HG02763 (cell line): Measurements from ENCODE around the gene NOS3.
"Not testable (repeated sequence)": the region's sequence is repeated elsewhere in the genome, so short reads cannot be mapped to it uniquely, and the experiment has no call there.

Experiments used
- ATAC-seq: cut with Tn5 transposase; IDR thresholded peaks from one replicate; pipeline ENCODE4 v1.9.1; 2021; ENCODE audit warnings: mild to moderate bottlenecking, moderate library complexity; ENCODE audit not compliant: unreplicated experiment

The NOS3 gene

GRCh38 chr7:151032936-151033863, 42.4 kb downstream of the NOS3 start:
- no peak for ATAC-seq

- ATAC-seq: no peak
Measured at GRCh38 chr7:151033864-151034249, 43.0 kb downstream of the NOS3 start.

- no peak for ATAC-seq
Measured at GRCh38 chr7:151034312-151035025, 43.7 kb downstream of the NOS3 start.

- no peak for ATAC-seq
Measured at GRCh38 chr7:151035026-151035717, 44.4 kb downstream of the NOS3 start.

GRCh38 chr7:151035902-151036301, 45.1 kb downstream of the NOS3 start:
- ATAC-seq: no peak

GRCh38 chr7:151038951-151039849, 48.4 kb downstream of the NOS3 start:
- ATAC-seq: no peak

GRCh38 chr7:151039850-151040548, 49.2 kb downstream of the NOS3 start:
- no peak for ATAC-seq

- ATAC-seq: no peak
Measured at GRCh38 chr7:151040616-151041375, 50.0 kb downstream of the NOS3 start.

GRCh38 chr7:151043449-151043848, 52.6 kb downstream of the NOS3 start:
- not testable (repeated sequence) for ATAC-seq

- no peak for ATAC-seq
Measured at GRCh38 chr7:151043959-151044358, 53.1 kb downstream of the NOS3 start.

GRCh38 chr7:151045262-151045661, 54.4 kb downstream of the NOS3 start:
- no peak for ATAC-seq

- no peak for ATAC-seq
Measured at GRCh38 chr7:151045967-151046366, 55.1 kb downstream of the NOS3 start.

- ATAC-seq: no peak
Measured at GRCh38 chr7:151046603-151047573, 56.1 kb downstream of the NOS3 start.

GRCh38 chr7:151047976-151048815, 57.4 kb downstream of the NOS3 start, which contains the start of gene ASIC3:
Gene ASIC3 (plus strand): TSS chr7:151048531. CDS start chr7:151048886, 355 bp downstream.
- ATAC-seq: no peak

GRCh38 chr7:151048911-151049463, 58.2 kb downstream of the NOS3 start:
- no peak for ATAC-seq

GRCh38 chr7:151051108-151051507, 60.3 kb downstream of the NOS3 start:
- no peak for ATAC-seq

- no peak for ATAC-seq
Measured at GRCh38 chr7:151053096-151053495, 62.3 kb downstream of the NOS3 start.
